Fibroblast of lung (primary cell): ENCODE measurements around the gene OR56A5.

Experiments
- CTCF ChIP-seq, 2 donors: IDR thresholded peaks in 1 of 2; conservative IDR thresholded peaks in 1 of 2; 1 replicate in 1 of 2; 2 replicates in 1 of 2; pipeline ENCODE4 v1.5.1; 2011 to 2012; ENCODE audit warnings: low read length in 2 of 2, control low read depth in 1 of 2, inconsistent platforms in 1 of 2, low read depth in 1 of 2, mild to moderate bottlenecking in 1 of 2
- EZH2 ChIP-seq: IDR thresholded peaks from 2 replicates; pipeline ENCODE4 v1.5.1; 2012; ENCODE audit warnings: low read length, control low read depth, mild to moderate bottlenecking; ENCODE audit errors: missing control alignments

GRCh38 chr11:5989203-5989602, 20.9 kb upstream of the OR56A5 start:
- TF ChIP-seq CTCF (conservative IDR thresholded peaks at IDR 0.05 in 1 of 2, IDR thresholded peaks at IDR 0.05 in 1 of 2; ENCODE audit: low read depth in 1 of 2, low read length in 2 of 2) (no peak), EZH2 (no peak)
